HG02981 (cell line): ENCODE results near the gene FGF4.

Source experiments
- ATAC-seq: cut with Tn5 transposase; IDR thresholded peaks from one replicate; pipeline ENCODE4 v1.9.1; 2021; ENCODE audit warnings: mild to moderate bottlenecking, moderate library complexity; ENCODE audit not compliant: unreplicated experiment

The FGF4 gene

DNA sequence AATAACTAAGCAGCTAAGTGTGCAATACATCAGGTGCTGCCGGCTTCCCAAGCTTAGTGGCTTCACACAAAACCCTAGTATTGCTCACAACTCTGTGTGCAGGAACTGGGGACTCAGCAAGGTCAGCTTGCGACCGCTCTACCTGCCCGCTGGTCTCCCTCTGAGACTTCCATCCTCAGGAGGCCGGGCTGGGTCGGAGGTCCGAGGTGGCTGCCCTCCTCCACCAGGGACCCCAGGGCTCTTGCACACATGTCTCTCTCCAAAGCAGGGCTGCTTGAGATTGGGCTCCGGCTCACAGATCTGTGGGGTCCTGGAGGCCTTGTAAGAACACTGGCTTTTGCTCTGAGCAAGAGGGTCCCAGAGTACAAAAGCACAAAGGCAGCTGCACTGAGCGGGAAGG, 45.9 kb downstream of the FGF4 start:
- no peak for ATAC-seq

DNA sequence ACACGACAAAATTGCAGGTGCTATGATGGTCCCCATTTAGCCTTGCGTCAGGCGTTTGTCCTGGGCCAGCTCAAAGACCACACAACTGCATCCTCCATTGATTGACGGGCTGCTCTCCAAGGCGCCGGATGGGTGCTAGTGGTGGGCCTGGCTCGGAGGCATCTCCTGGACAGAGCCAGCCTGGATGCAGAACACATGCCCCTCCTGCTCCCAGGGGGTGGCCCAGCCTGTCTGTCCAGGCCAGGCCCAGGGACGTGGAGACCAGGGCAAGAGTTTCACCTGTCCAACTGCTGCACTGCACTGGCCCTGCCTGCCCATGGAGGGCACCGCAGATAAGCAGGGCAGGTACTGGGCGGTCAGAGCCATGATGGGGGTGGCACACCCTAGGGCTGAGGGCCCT, 47.9 kb downstream of the FGF4 start:
- no peak for ATAC-seq

GRCh38 chr11:69726481-69726880, 48.7 kb downstream of the FGF4 start:
- no peak for ATAC-seq

DNA sequence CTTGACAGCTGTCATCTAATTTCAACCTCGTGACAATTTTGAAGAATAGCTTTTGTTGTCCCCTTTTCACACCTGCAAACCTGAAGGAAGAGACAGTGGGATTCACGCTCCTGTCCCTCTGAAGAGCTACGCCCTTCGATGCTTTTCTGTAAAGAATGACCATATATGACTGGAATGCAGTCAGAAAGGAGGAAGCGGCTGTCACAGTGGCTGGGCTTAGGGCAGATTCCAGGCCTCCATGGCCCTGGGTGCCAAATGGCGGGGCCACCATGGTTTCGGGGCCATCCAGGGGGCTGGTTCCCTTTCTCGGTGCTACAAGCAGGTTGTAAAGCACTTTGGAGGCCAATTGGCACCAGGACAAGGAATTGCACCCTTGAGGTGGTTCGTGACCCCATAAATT, 49.1 kb downstream of the FGF4 start:
- no peak for ATAC-seq

DNA sequence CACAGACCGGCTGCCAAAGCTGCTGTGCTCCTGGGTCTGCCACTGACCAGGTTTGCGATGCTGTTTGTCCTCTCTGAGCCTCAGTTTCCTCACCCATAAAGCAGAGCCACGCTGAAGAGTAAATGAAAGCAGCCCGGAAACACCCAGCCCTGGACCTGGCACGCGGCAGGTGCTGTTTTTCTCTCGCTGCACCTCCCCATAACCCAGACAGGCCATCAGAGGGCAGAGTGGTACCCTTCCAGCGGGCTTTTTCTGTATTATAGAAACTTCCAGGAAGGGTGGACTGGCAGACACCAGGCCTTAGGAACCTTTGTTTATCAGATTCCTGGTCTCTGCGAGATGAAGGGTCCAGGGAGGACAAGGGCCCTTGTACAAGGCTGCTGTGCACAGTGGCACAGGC, 53.4 kb downstream of the FGF4 start:
- ATAC-seq: no peak

- ATAC-seq: no peak
Observed at GRCh38 chr11:69721106-69721505, 54.0 kb downstream of the FGF4 start.
